SK-N-MC (cell line): ENCODE data around the gene NEURL3.
"Not testable (repeated sequence)": the region's sequence is repeated elsewhere in the genome, so short reads cannot be mapped to it uniquely, and the experiment has no call there.

Experiments
- DNase-seq: peaks from one replicate; pipeline ENCODE4 v3.0.0-alpha.2; 2011; ENCODE audit warnings: low read depth, low spot score
- H3K27ac ChIP-seq: fragments of 200-600 bp; sonication (generic); 2 replicates; pipeline ENCODE4 v1.5.1; 2016; ENCODE audit warnings: mixed run types
- H3K36me3 ChIP-seq: fragments of 200-600 bp; sonication (generic); 2 replicates; pipeline ENCODE4 v1.6.1; 2017; ENCODE audit warnings: antibody characterized with exemption, low read length, mixed read lengths; ENCODE audit not compliant: insufficient read depth
- H3K4me3 ChIP-seq: fragments of 200-600 bp; sonication (generic); 2 replicates; pipeline ENCODE4 v1.5.1; 2016
- H3K9ac ChIP-seq: fragments of 200-600 bp; sonication (generic); 2 replicates; pipeline ENCODE4 v1.8.0; 2017; ENCODE audit warnings: mixed run types, mixed read lengths; ENCODE audit not compliant: insufficient read length
- H3K9me3 ChIP-seq: fragments of 200-600 bp; sonication (generic); 2 replicates; pipeline ENCODE4 v1.6.1; 2017; ENCODE audit warnings: low read depth, mild to moderate bottlenecking, antibody characterized with exemption, low read length, moderate library complexity, mixed read lengths
- EZH2 ChIP-seq: fragments of 200-600 bp; sonication (generic); IDR thresholded peaks from one replicate; pipeline ENCODE4 v1.6.1; 2017; ENCODE audit warnings: antibody characterized with exemption
- FOXP2 ChIP-seq: optimal IDR thresholded peaks from 2 replicates; pipeline ENCODE3; 2011; ENCODE audit warnings: mild to moderate bottlenecking, moderate library complexity; ENCODE audit not compliant: insufficient read depth; ENCODE audit errors: extremely low read length, control extremely low read depth
- POLR2AphosphoS5 ChIP-seq: IDR thresholded peaks from 2 replicates; pipeline ENCODE4 v1.6.1; 2012; ENCODE audit warnings: mild to moderate bottlenecking, low read depth, low read length, borderline replicate concordance

The NEURL3 gene

GRCh38 chr2:96505231-96505889 lies at the start of gene NEURL3:
TSS of gene NEURL3 (minus strand) at chr2:96505357. CDS start at chr2:96505286, 71 bp downstream.
- DNase-seq, result no peak
- H3K27ac ChIP-seq, result no peak within 1 kb of the TSS

GRCh38 chr2:96554293-96555145 lies 49.4 kb upstream of the NEURL3 start:
- Histone ChIP-seq H3K9me3 (no peaks in the 10 kb centered on the region), H3K4me3 (peak overlapping the region; percentile 45; the same call in 1 of the 2 replicates), H3K9ac (no peak overlapping the region), H3K36me3 (no peaks in the 10 kb centered on the region), H3K27ac (no peak overlapping the region)
- TF ChIP-seq EZH2 (no peak), FOXP2 (no peak), POLR2AphosphoS5 (no peak)
- no peak for DNase-seq

More at GRCh38 chr2:96505231-96505889, at the start of gene NEURL3:
- TF ChIP-seq EZH2 (no peak), FOXP2 (no peak), POLR2AphosphoS5 (no peak)
- H3K9ac ChIP-seq, result no peak within 1 kb of the TSS
- no peaks in the 10 kb centered on the region for H3K36me3 ChIP-seq
- H3K9me3 ChIP-seq, result no peaks in the 10 kb centered on the region
- no peak within 1 kb of the TSS for H3K4me3 ChIP-seq

- not testable (repeated sequence) for H3K27ac ChIP-seq, H3K9me3 ChIP-seq, H3K36me3 ChIP-seq, H3K9ac ChIP-seq, DNase-seq
- peak overlapping the region; percentile 45; the same call in 1 of the 2 replicates for H3K4me3 ChIP-seq
Measured at GRCh38 chr2:96553957-96554292, 48.8 kb upstream of the NEURL3 start.

- TF ChIP-seq EZH2, result no peak
- no peak for TF ChIP-seq POLR2AphosphoS5
- no peak for TF ChIP-seq FOXP2
- H3K9me3 ChIP-seq, result no peaks in the 10 kb centered on the region
- no peak overlapping the region for H3K27ac ChIP-seq
- no peak overlapping the region for H3K9ac ChIP-seq
- no peak for DNase-seq
- no peak overlapping the region for H3K4me3 ChIP-seq
- no peaks in the 10 kb centered on the region for H3K36me3 ChIP-seq
Measured at GRCh38 chr2:96553176-96553956, 48.2 kb upstream of the NEURL3 start.

- no peak overlapping the region for H3K9ac ChIP-seq
- H3K9me3 ChIP-seq, result no peaks in the 10 kb centered on the region
- DNase-seq, result no peak
- H3K27ac ChIP-seq, result no peak overlapping the region
- TF ChIP-seq FOXP2 (no peak), EZH2 (no peak), POLR2AphosphoS5 (no peak)
- no peak overlapping the region for H3K4me3 ChIP-seq
- H3K36me3 ChIP-seq, result no peaks in the 10 kb centered on the region
Measured at GRCh38 chr2:96552315-96553175, 47.4 kb upstream of the NEURL3 start.

- no peak overlapping the region for H3K4me3 ChIP-seq
- TF ChIP-seq EZH2 (no peak), FOXP2 (no peak), POLR2AphosphoS5 (no peak)
- no peak overlapping the region for H3K27ac ChIP-seq
- no peaks in the 10 kb centered on the region for H3K9me3 ChIP-seq
- H3K9ac ChIP-seq, result no peak overlapping the region
- DNase-seq, result no peak
- no peaks in the 10 kb centered on the region for H3K36me3 ChIP-seq
Measured at GRCh38 chr2:96551605-96552314, 46.6 kb upstream of the NEURL3 start.

GRCh38 chr2:96550787-96551604 lies 45.8 kb upstream of the NEURL3 start:
- no peak for DNase-seq
- no peaks in the 10 kb centered on the region for H3K36me3 ChIP-seq
- no peak for TF ChIP-seq FOXP2
- TF ChIP-seq POLR2AphosphoS5, result no peak
- no peaks in the 10 kb centered on the region for H3K9me3 ChIP-seq
- no peak overlapping the region for H3K9ac ChIP-seq
- H3K4me3 ChIP-seq, result no peak overlapping the region
- H3K27ac ChIP-seq, result no peak overlapping the region
